K562 (cell line): ENCODE results near the gene BCL2L13. TPM values are rescaled to one million over a fixed set of nuclear protein-coding genes. Genes with fewer than 3 reads are reported as not detected.

Experiments
- ARHGAP35 ChIP-seq: fragments of 450-650 bp; IDR thresholded peaks from 2 replicates; pipeline ENCODE4 v1.6.1; 2018; ENCODE audit not compliant: partially characterized antibody
- CHAMP1 ChIP-seq: fragments of 450-650 bp; IDR thresholded peaks from 2 replicates; pipeline ENCODE4 v1.6.1; 2016; ENCODE audit warnings: mild to moderate bottlenecking
- CREB1 ChIP-seq, 2 experiments: sonication (generic) in 1 of 2; formaldehyde crosslinking in 1 of 2; IDR thresholded peaks; 2 replicates each; pipeline versions ENCODE4 v1.6.1 to v1.8.0; 2012 to 2022; ENCODE audit warnings: inconsistent platforms in 1 of 2, mild to moderate bottlenecking in 1 of 2, missing genetic modification reagents in 1 of 2, moderate library complexity in 1 of 2
- ETV6 ChIP-seq, 3 experiments: fragments of 150-350 bp in 1 of 3; sonication (generic) in 1 of 3; formaldehyde crosslinking in 1 of 3; IDR thresholded peaks; 2 replicates each; pipeline versions ENCODE4 v1.6.1 to v1.8.0; 2014 to 2022; ENCODE audit warnings: borderline replicate concordance in 2 of 3, low read depth in 2 of 3, antibody characterized with exemption in 1 of 3, low read length in 1 of 3, mild to moderate bottlenecking in 1 of 3, missing genetic modification reagents in 1 of 3
- FOS ChIP-seq: IDR thresholded peaks from 3 replicates; pipeline ENCODE4 v1.6.1; 2011; ENCODE audit not compliant: insufficient read length; ENCODE audit errors: extremely low read depth
- KAT7 ChIP-seq: sonication (generic); formaldehyde crosslinking; IDR thresholded peaks from 2 replicates; pipeline ENCODE4 v1.8.0; 2022; ENCODE audit warnings: missing genetic modification reagents, mild to moderate bottlenecking, borderline replicate concordance
- MBD1 ChIP-seq: fragments of 250-450 bp; sonication (Bioruptor Pico); IDR thresholded peaks from 2 replicates; pipeline ENCODE4 v1.8.0; 2022; ENCODE audit warnings: inconsistent platforms
- PREB ChIP-seq: sonication (generic); formaldehyde crosslinking; IDR thresholded peaks from 2 replicates; pipeline ENCODE4 v1.8.1; 2023; ENCODE audit warnings: mild to moderate bottlenecking, missing genetic modification reagents
- SMARCA5 ChIP-seq: fragments of 450-650 bp; IDR thresholded peaks from 2 replicates; pipeline ENCODE4 v1.6.1; 2016
- SNIP1 ChIP-seq: fragments of 450-650 bp; IDR thresholded peaks from 2 replicates; pipeline ENCODE4 v1.7.1; 2017; ENCODE audit warnings: low read depth, mild to moderate bottlenecking
- TBP ChIP-seq: optimal IDR thresholded peaks from 2 replicates; pipeline ENCODE3; 2011; ENCODE audit warnings: low read depth, low read length, improper control_type of control experiment
- TSHZ1 ChIP-seq: fragments of 250-450 bp; sonication (Bioruptor Pico); IDR thresholded peaks from 2 replicates; pipeline ENCODE4 v1.4.0; 2020; ENCODE audit warnings: mild to moderate bottlenecking, moderate library complexity
- ZNF384 ChIP-seq: IDR thresholded peaks from 2 replicates; pipeline ENCODE4 v1.6.1; 2012; ENCODE audit warnings: low read depth, low read length, improper control_type of control experiment
- ZNF764 ChIP-seq: fragments of 250-450 bp; sonication (Bioruptor Pico); IDR thresholded peaks from 2 replicates; pipeline ENCODE4 v1.4.0; 2020; ENCODE audit warnings: low read depth, mild to moderate bottlenecking, moderate library complexity
- ZNF778 ChIP-seq: fragments of 450-650 bp; formaldehyde crosslinking; IDR thresholded peaks from 2 replicates; pipeline ENCODE4 v1.4.0; 2020; ENCODE audit warnings: mild to moderate bottlenecking, moderate library complexity
- polyA plus RNA-seq, 8 experiments: library from polyadenylated mRNA; depleted of rRNA in 4 of 8; stranded (reverse) in 5 of 8; unstranded in 3 of 8; fragments of >200 nt; fragmentation: Nextera tagmentation in 2 of 8; fragmentation: Illumina TruSeq in 1 of 8; extraction: Ambion mirVana in 2 of 8; extraction: Trizol in 1 of 8; gene quantifications; 2 replicates each; pipeline versions ENCODE4 v1.2.1 to v1.2.3, GENCODE V29; 2011 to 2014; ENCODE audit warnings: inconsistent platforms in 1 of 8, missing spikeins in 1 of 8
- total RNA-seq, 7 experiments: library from RNA; depleted of rRNA in 6 of 7; stranded (reverse); fragments of >200 nt in 6 of 7; fragmentation: Illumina TruSeq in 2 of 7; extraction: Trizol in 2 of 7; gene quantifications; 2 replicates each; pipeline versions ENCODE4 v1.2.1 to v1.2.3, GENCODE V29; 2011 to 2021; ENCODE audit warnings: low replicate concordance in 1 of 7

Gene BCL2L13
- total and polyA plus RNA-seq, 9 of the 15 experiments (the other 6 are each of a cell fraction or from before 2014, with no cell fraction given): 41.5 to 63.4 (median 56.5) TPM

- TF ChIP-seq MBD1 (CRISPR knock-in tag): no peak
- no peak for TF ChIP-seq ARHGAP35
- no peak for TF ChIP-seq FOS
- TF ChIP-seq ETV6 (IDR thresholded peaks at IDR 0.05; ENCODE audit: borderline replicate concordance in 1 of 2, low read depth in 2 of 2, low read length in 1 of 2): no peak
- TF ChIP-seq ETV6 (CRISPR knock-in tag; IDR thresholded peaks at IDR 0.05; ENCODE audit: borderline replicate concordance): no peak
- peak; percentile 90; the same call in 1 of the 2 replicates for TF ChIP-seq KAT7
- peak; percentile 20; the same call in 1 of the 2 replicates for TF ChIP-seq CHAMP1
- no peak for TF ChIP-seq TSHZ1 (CRISPR knock-in tag)
- no peak for TF ChIP-seq ZNF764
- TF ChIP-seq ZNF384: peak; percentile 7; the same call in 1 of the 2 replicates
- TF ChIP-seq SNIP1: peak; percentile 2; the same call in 1 of the 2 replicates
- no peak for TF ChIP-seq TBP
- TF ChIP-seq ZNF778 (CRISPR knock-in tag): no peak
- TF ChIP-seq SMARCA5: no peak
- TF ChIP-seq CREB1 (IDR thresholded peaks at IDR 0.05): no peak
- TF ChIP-seq CREB1 (CRISPR knock-in tag; IDR thresholded peaks at IDR 0.05): no peak
- TF ChIP-seq PREB (CRISPR knock-in tag): no peak
Observed at GRCh38 chr22:17637490-17638181, 921 bp upstream of the BCL2L13 start (continued).
